ENCODE measurements around the gene CPSF6. TPM values are rescaled to one million over a fixed set of nuclear protein-coding genes. Genes with fewer than 3 reads are reported as not detected.
"Not testable (repeated sequence)": the region's sequence is repeated elsewhere in the genome, so short reads cannot be mapped to it uniquely, and the experiment has no call there.

Gene CPSF6
- total RNA-seq, 2 donors from 2014 or later = 85.4 to 87.3 TPM

GRCh38 chr12:69313209-69313608 lies 73.8 kb downstream of the CPSF6 start:
- Mint-ChIP-seq H3K36me3 (ENCODE audit: low read depth) (no peaks in the 10 kb centered on the region), H3K4me3 (no peak overlapping the region), H3K4me1 (peaks cover under 1% of the 10 kb centered on the region), H3K27me3 (no peaks in the 10 kb centered on the region), H3K27ac (no peak overlapping the region)
- ATAC-seq (no peak), DNase-seq (no peak)
- no peaks in the 10 kb centered on the region for H3K9me3 ChIP-seq (ENCODE audit: control insufficient read depth, low read length, poor library complexity, severe bottlenecking)

GRCh38 chr12:69316784-69317183 lies 77.4 kb downstream of the CPSF6 start:
- H3K4me1 Mint-ChIP-seq; H3K36me3 Mint-ChIP-seq (ENCODE audit: low read depth); DNase-seq; H3K27ac Mint-ChIP-seq; H3K9me3 ChIP-seq (ENCODE audit: control insufficient read depth, low read length, poor library complexity, severe bottlenecking); ATAC-seq; H3K4me3 Mint-ChIP-seq: not testable (repeated sequence)
- H3K27me3 Mint-ChIP-seq = peaks cover 13% of the 10 kb centered on the region

- not testable (repeated sequence) for H3K9me3 ChIP-seq (ENCODE audit: control insufficient read depth, low read length, poor library complexity, severe bottlenecking); H3K27ac Mint-ChIP-seq; H3K4me1 Mint-ChIP-seq; H3K36me3 Mint-ChIP-seq (ENCODE audit: low read depth); ATAC-seq; H3K4me3 Mint-ChIP-seq; DNase-seq
- peaks cover 13% of the 10 kb centered on the region for H3K27me3 Mint-ChIP-seq
Measured at GRCh38 chr12:69317233-69317632, 77.9 kb downstream of the CPSF6 start.

GRCh38 chr12:69318225-69318624 lies 78.9 kb downstream of the CPSF6 start:
- Mint-ChIP-seq H3K4me3 (no peak overlapping the region), H3K4me1 (peaks cover 2% of the 10 kb centered on the region), H3K27me3 (peaks cover 17% of the 10 kb centered on the region), H3K36me3 (ENCODE audit: low read depth) (peaks cover 6% of the 10 kb centered on the region), H3K27ac (no peak overlapping the region)
- H3K9me3 ChIP-seq (ENCODE audit: control insufficient read depth, low read length, poor library complexity, severe bottlenecking) = peaks cover 2% of the 10 kb centered on the region
- ATAC-seq = no peak
- DNase-seq = no peak

- DNase-seq = no peak
- H3K27ac Mint-ChIP-seq = no peak overlapping the region
- H3K9me3 ChIP-seq (ENCODE audit: control insufficient read depth, low read length, poor library complexity, severe bottlenecking) = peaks cover 2% of the 10 kb centered on the region
- no peak overlapping the region for H3K4me3 Mint-ChIP-seq
- H3K27me3 Mint-ChIP-seq = peaks cover 33% of the 10 kb centered on the region
- no peak for ATAC-seq
- peaks cover 7% of the 10 kb centered on the region for H3K36me3 Mint-ChIP-seq (ENCODE audit: low read depth)
- H3K4me1 Mint-ChIP-seq = peaks cover 4% of the 10 kb centered on the region
Measured at GRCh38 chr12:69321351-69321750, 82.0 kb downstream of the CPSF6 start.

Other genes with a start within 250 kb of the CPSF6 start
- gene LYZ, start 108.8 kb downstream of the CPSF6 start, total RNA-seq = 100 to 1,000 TPM in 1 of 2 donors, 10 to 100 TPM in 1; 66.3 to 134 TPM
- 10 to 100 TPM; 34.0 to 36.7 TPM for gene YEATS4, start 120.2 kb downstream of the CPSF6 start, total RNA-seq
- gene FRS2, start 230.8 kb downstream of the CPSF6 start, total RNA-seq = 10 to 100 TPM; 26.8 to 27.9 TPM